NCI-H1694 (cell line): ENCODE measurements around the gene DNAH8.
"Not testable (repeated sequence)": the region's sequence is repeated elsewhere in the genome, so short reads cannot be mapped to it uniquely, and the experiment has no call there.

ENCODE experiments used
- DNase-seq: peaks from one replicate; lab custom pipeline; 2025; lab: John Stamatoyannopoulos, UW

Gene DNAH8

DNA sequence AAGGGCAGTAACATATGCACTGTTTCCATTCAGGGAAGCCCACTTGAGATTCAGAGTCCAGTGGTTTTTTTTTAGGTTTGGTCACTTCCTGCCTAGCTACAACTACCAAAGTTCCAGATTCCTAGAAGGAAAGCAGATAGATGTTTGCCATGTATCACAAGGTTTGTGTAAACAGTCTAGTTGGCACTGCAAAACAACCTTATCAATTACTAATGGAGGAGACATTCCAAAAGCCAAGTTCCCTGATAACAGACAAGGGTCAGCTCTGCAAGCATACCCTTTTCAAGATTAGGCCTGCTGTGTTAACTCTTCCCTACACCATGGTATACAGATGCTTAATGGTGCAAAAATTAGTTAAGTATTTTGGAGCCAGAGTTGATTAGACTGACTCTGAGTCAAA lies 192.2 kb downstream of the DNAH8 start:
- DNase-seq, result no peak

DNA sequence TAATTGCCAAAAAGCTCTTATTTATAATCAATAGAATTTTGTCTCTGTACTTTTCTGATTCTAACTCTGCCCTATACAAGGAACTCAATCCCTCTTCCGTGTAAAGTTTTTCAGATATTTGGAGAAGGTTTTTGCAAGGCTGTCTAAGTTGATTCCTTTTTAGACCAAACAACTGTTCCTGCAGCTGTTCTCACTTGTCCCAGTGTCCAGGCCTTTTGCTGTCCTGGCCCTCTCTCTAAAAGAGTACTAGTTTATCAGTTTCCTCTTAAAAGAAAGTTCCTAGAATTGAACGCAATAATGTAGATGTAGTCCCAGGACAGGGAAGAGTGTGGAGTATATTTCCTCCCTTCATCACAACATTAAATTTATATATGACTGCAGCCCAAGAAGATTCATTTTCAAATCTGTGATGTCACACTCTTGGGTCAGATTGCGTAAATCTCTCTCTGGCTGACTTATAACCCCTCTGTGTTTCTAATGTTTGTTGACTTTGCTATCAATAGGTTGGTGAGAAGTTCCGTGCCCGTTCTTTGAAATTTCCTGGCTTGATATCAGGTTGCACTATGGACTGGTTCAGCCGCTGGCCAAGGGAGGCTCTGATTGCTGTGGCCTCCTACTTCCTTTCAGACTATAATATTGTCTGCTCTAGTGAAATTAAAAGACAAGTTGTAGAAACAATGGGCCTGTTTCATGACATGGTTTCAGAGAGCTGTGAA lies 194.1 kb downstream of the DNAH8 start:
- DNase-seq, result no peak

DNA sequence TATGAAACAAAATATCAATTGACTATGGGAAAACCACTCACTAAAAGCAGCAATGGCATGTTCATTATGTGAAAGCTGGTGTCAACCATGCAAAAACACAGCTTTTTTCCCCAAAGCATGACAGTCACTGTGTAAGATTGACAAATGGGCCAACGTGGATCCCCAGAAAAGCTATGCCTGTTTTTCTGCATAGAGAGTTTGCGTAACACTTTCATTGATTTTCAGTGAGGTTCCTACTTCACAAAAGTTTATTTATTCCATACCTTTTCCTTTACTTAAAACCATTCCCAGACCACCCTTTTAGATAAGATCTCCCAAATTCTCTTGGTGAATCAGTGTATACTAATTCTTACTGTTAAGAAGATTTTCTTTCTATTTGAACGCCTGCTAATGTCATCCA lies 195.1 kb downstream of the DNAH8 start:
- DNase-seq, result no peak

DNA sequence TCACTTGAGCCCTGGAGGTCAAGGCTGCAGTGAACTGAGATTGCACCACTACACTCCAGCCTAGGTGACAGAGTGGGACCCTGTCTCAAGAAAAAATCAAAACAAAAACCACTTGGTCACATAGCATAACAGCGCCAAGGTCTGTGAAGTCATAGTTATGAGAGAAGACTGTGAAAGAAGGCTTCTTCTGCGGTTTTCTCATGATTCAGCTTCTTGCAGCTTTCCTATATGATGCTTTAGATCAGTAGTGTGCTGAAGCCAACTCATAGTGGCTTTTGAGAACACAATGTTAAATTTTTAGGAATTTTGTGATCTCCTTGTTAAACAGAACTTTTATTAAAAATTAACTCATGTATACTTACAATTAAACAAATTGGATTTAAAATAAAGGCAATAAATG lies 197.3 kb downstream of the DNAH8 start:
- DNase-seq, result no peak

DNA sequence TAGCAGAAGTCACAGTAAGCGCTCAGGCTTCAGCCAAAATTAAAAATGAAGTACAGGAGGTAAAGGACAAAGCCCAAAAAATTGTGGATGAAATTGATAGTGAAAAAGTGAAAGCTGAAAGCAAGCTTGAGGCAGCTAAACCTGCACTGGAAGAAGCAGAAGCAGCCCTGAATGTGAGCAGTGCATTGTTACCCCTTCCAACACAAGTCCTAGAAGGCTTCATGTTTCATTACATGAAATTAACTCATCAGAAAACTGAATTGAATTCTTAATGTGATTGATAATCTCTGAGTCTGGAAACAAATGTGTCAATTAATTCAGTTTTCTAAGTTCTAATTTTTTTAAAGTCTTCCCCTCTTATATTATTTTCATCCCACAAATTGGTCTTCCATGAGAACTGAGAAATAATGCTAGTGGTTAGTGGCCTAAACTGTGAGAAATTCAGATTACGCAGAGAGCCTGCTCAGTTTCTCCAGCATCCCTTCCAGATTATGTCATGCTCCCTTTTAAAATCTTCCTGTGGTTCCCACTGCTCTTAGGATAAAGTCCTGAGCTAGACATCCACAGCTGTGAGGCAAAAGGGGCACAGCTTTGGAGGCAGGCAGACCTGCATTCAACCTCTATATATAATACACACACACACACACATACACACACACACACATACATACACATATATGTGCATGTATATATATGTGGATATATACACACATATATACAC lies 200.3 kb downstream of the DNAH8 start:
- no peak for DNase-seq

DNA sequence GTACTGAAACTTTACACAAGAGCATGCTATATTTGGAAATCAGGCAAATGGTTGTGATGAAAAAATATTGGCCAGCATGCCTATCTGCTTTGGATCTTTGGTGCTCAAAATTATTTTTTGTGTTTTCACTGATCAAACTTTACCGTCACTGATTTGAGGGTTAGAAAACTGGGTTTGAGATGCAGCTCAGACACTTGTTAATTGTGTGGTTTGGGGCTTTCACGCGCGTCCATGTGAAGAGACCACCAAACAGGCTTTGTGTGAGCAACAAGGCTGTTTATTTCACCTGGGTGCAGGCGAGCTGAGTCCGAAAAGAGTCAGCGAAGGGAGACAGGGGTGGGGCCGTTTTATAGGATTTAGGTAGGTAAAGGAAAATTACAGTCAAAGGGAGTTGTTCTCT lies 206.4 kb downstream of the DNAH8 start:
- DNase-seq, result not testable (repeated sequence)

DNA sequence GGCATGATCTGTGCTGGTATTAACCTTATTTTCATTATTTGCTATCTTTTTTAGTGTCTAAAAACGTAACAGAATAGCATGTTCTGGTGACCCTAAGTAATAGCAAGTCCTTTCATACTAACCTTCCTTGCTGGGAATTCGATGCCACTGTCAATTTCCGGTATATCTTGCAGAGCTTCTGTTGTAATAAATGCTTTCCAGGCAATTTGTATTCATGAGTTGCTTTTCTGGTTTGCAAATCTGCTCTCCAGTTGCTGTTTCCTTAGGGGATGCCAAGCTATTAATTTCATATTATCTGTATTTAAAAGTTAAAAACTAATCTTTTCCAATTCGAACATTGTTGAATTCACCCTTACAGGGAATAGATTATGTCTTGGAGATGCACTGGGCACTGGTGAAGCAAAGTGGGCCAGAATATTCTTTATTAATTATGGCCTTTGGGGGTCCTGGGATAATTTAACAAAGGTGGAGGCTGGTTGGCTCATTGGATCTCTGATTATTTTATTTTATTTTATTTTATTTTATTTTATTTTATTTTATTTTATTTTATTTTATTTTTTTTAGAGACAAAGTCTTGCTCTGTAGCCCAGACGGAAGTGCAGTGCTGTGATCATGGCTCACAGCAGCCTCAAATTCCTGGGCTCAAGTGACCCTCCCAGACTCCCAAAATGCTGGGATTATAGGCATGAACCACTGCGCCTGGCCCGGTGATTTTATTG lies 209.8 kb downstream of the DNAH8 start:
- no peak for DNase-seq

DNA sequence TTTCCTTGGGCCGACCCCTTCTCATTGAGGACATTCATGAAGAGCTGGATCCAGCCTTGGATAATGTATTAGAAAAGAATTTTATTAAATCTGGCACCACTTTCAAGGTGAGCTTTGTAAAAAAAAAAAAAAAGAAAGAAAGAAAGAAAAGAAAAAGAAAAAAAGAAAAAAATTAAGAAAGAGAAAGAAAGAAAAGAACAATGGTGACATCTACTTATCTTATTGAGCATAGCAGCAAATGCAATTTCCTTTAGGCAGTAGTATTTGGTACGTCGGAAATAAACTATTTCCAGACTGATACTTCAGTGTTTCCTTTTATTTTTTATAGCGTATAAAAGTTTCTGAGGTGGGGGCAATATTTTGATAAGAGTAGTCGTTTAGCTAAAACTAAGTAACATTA lies 214.4 kb downstream of the DNAH8 start:
- DNase-seq, result no peak

DNA sequence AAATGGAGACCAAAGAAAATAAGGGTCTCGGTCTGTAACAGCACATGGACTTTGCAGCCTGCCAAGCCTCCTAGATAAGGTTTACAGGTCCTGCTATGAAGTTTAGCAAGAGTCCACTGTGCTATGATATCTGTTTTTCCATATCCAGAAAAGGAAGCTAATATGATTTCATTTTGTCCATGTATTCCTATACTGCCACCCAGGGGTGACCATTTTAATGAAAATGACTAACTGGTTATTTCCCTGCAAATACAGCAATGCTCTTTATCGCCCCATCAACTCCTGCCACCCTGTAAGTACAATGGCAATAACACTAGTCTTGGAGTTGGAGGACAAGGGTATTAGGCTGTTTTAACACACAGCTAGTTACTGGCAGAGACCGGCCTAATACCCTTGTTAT lies 218.3 kb downstream of the DNAH8 start:
- DNase-seq, result peak; percentile 7

DNA sequence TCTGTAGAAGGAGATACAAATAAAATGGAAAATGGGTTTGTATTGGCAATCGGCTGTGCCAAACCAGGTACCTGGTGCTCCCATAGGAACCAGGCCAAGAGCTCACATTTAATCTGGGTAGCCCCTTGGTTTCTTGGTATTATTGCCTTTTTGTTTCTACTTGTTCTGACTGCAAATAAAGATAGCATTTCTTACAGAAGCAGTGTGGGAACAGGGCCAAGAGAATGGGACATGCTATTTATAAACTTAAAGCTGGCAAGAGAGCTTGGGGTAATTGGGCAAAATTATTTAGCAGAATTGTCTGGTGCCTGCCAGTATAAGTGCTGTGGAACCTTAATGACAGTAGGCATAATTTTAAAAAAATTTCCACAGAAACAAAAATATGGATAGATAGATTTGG lies 219.9 kb downstream of the DNAH8 start:
- no peak for DNase-seq

DNA sequence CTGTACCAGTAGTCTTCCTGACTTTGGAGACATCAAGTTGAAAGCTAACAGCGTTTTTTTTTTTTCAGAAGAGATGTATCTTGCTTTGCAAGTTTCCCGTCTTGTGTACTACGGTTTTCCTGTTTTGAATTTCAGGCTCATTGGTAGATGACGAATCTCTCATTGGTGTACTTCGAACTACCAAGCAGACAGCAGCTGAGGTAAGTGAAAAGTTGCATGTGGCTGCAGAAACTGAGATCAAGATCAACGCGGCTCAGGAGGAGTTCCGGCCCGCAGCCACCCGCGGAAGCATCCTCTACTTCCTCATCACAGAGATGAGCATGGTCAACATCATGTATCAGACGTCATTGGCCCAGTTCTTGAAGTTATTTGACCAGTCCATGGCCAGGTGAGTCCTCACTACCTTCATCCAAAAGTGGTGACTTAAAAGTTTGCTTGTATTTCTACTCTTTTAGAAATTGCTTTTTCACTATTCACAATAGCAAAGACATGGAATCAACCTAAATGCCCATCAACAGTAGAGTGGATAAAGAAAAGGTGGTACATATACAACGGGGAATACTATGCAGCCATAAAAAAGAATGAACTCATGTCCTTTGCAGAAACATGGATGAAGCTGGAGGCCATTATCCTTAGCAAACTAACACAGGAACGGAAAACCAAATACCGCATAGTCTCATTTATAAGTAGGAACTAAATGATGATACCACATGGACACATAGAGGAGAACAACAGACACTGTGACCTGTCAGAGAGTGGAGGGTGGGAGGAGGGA lies 222.9 kb downstream of the DNAH8 start:
- no peak for DNase-seq

DNA sequence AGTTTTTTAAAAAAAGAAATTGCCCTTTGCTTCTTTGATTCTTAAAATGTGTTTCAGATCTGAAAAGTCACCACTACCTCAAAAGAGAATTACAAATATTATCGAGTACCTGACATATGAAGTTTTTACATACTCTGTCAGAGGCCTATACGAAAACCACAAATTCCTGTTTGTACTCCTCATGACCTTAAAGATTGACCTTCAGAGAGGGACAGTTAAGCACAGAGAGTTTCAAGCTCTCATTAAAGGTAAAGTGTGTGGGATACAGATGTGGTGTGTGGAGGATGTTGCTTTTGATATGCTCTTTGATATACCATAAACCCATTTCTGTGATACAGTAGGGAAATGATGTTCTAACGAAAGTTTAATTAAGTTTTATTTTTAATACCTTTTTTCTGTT lies 223.6 kb downstream of the DNAH8 start:
- no peak for DNase-seq

DNA sequence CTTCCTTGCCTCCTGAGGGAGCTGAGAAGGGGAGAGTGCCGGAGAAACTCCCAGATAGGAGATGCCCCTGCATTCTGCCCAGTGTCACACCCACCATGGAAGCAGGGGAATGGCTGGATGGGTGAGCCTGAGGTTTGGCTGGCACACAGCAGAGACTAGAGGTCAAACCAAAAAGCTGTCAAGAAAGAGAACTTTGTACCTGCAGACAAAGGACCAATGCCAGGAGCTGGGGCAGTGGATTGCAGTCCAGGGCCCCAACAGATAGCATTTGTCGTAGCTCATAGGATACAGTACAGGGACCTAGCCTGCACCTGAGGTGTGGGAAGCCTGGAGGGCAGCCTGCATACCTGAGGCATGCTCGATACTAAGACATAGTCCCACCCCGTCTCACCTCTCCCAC lies 227.3 kb downstream of the DNAH8 start:
- DNase-seq, result no peak

DNA sequence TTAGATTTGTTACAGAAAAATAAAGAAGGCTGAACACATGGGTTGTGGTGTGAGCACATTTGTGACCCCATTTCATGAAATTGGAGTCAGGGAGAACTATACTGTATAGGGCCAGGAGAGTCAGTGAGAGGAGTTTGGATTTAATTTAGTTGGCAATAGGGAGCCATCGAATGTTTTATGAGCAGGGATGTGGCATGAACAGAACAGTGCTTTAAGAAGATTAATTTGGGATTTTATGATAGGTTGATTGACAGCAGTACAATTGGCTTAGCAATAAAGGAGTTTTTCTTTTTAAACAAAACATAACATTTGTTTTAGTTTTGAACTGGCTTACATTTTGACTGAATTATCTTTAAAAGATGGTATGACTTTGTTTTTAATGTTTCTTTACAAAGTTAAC lies 227.9 kb downstream of the DNAH8 start:
- DNase-seq, result no peak

DNA sequence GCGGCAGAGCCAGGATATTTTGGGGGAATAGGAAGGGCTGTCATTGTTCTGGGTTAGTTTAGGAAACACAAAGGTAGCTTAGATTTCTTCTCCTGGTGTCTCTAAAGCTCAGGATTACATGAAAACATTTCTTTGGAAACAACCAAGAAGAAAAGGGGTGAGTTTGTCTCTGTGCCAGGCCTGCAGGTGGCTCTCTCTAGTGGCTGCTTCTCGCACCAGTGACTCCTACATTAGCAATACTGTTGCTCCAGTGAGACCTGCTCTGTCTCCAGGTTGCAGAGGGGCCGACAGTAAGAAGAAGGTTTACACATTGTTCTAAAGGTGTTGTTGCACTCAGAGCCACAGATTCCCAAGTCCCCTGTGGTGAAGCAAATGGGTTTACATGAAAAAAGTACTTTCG lies 228.9 kb downstream of the DNAH8 start:
- DNase-seq, result no peak

DNA sequence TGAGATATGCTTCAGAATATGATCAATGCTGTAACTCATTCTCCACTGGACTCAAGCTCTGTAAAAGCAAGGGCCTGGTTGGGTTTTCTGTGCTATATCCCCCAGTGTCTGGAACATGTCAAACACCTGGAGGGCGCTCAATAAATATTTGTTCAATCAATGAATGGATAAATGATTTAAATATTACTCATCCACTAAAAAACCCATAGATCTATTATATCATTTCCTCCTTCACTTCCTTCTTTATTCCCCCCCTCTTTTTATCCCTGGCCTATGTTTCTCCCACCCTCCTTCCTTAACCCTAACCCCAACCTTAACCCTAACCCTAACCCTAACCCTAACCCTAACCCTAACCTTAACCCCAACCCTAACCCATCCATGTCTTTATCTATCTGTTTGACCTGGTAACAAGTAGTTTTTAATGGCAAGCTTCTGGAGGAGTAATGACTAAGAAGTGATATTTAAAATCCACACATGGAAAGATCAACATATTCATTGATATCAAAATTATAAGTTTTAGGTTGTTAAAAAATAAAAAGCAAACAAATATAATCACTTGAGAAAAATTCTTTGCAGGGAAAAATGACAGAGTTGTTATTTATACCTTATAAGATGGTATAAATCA lies 229.7 kb downstream of the DNAH8 start:
- DNase-seq, result no peak

DNA sequence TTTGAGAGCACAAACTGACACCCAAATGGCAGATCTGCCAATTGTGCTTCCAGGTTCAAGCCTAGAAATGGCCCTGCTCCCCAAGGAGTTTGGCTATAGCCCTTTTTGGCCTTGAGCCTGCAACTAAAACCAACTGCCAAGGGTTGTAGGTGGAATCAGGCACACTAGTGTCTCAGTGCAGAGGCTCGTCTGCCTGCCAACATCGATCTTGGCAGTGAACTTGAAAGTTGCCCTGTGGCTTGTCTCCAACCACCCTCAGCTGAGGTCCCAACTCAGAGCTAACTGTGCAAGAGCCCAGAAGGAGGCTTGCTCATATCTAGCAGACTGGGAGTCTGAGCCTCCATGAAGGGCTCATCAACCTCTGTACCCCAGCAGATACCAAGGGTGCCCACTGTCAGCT lies 240.8 kb downstream of the DNAH8 start:
- DNase-seq, result no peak

DNA sequence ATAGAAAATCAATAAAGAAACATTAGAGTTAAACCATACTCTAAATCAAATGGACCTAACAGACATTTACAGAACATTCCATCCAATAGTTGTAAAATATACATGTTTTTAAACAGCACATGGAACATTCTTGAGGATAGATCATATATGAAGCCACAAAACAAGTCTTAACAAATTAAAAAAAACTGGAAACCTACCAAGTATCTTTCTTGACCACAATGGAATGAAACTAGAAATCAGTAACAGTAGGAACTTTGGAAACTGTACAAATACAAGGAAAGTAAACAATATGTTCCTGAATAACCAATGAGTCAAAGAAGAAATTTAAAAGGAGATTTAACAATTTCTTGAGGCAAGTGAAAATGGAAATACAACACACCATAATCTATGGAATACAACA lies 242.3 kb downstream of the DNAH8 start:
- DNase-seq, result no peak

DNA sequence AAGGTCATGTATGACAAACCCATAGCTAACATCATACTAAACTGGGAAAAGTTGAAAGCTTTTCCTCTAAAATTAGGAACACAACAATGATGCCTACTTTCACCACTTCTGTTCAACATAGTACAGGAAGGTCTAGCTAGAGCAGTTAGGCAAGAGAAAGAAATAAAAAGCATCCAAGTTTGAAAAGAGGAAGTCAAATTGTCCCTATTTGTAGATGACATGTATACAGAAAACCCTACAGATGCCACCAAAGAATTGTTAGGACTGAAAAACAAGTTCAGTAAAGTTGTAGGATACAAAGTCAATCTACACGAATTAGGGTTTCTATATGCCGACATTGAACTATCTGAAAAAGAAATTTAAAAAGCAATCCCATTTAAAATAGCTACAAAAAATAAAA lies 244.0 kb downstream of the DNAH8 start:
- no peak for DNase-seq

DNA sequence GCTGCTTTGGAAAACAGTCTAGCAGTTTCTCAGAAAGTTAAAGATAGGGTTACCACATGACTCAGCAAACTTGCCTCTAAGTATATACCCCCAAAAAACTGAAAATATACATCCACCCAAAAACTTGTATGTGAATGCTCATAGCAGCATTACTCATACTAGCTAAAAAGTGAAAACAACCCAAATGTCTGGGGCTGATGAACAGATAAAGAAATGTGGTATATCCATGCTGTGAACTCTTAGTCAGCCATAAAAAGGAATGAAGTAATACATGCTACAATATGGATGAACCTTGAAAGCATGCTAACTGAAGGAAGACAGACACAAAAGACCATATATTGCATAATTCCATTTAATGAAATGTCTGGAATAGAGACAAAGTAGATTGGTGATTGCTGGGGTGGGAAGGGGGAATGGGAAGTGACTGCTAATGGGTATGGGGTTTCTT lies 253.6 kb downstream of the DNAH8 start:
- no peak for DNase-seq

DNA sequence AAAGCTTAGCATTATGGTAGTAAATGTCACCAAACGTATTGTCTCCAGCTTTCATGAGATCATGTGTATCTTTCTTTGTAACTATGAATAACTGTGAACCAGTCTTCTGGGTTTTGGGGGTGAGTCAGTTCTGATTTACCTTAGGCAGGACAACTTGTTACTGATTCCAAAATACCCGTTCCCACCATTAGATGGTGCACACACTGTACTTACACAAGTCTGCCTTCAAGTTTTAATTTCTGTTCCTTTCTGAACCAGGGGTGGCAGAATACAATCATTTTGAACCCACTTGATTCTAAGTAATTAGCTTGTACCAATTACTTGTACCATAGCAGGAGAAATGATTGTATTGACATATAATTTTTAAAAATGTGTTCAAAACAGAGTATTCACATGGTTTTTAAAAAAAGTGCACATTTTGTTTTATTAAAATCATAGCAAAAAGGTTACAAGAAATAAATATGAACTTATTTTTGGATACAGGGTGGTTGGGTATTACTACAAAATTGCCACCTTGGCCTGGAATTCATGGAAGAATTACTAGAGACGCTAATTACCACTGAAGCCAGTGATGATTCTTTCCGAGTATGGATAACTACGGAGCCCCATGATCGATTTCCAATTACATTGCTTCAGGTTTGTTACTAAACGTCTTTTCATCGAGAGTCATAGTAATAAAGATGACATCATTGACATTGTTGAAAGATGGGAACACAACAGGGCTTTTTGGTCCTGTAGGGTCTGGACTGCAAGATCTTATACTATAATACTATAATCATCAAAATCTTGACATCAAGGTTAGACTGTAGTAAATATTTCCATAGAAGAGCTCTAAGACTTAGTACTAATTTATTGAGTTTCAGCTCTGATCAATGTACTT lies 258.3 kb downstream of the DNAH8 start:
- DNase-seq, result peak; percentile 49
